Left colon (tissue), 2 donors: ENCODE measurements around the gene USP33. TPM values are rescaled to one million over a fixed set of nuclear protein-coding genes. Genes with fewer than 3 reads are reported as not detected.

ENCODE experiments used
- total RNA-seq, 2 donors: library from RNA; stranded (reverse); fragmentation: NEBNext Ultra II Directional; extraction: Animal tissue kit (Norgen Biotek cat#: 25700); gene quantifications; one replicate each; pipeline ENCODE4 v1.2.1, GENCODE V29; 2021
- donor health status: DM: no; HTN: no; CAD: no.
- donor health status: DM: yes; HTN: yes; CAD: no.

The USP33 gene
- total RNA-seq, 2 donors from 2014 or later: 56.8 to 63.5 TPM

Other genes with a start within 250 kb of the USP33 start
- gene ZZZ3, start 77.2 kb downstream of the USP33 start, total RNA-seq: 10 to 100 TPM; 31.1 to 32.9 TPM
- 10 to 100 TPM; 13.9 to 18.3 TPM for gene MIGA1, start 19.8 kb upstream of the USP33 start, total RNA-seq
- gene NEXN, start 128.8 kb upstream of the USP33 start, total RNA-seq: 1 to 10 TPM; 1.9 to 8.4 TPM
- 10 to 100 TPM; 78.0 to 94.7 TPM for gene FUBP1, start 219.2 kb upstream of the USP33 start, total RNA-seq
- gene DNAJB4, start 245.1 kb upstream of the USP33 start, total RNA-seq: 10 to 100 TPM; 10.5 to 15.9 TPM